ENCODE measurements around the gene VMP1. TPM values are rescaled to one million over a fixed set of nuclear protein-coding genes. Genes with fewer than 3 reads are reported as not detected.

Gene VMP1
- total and polyA plus RNA-seq, 2 of the 13 experiments (the other 11 are each of a cell fraction or from before 2014, with no cell fraction given), result 186 to 271 TPM

DNA sequence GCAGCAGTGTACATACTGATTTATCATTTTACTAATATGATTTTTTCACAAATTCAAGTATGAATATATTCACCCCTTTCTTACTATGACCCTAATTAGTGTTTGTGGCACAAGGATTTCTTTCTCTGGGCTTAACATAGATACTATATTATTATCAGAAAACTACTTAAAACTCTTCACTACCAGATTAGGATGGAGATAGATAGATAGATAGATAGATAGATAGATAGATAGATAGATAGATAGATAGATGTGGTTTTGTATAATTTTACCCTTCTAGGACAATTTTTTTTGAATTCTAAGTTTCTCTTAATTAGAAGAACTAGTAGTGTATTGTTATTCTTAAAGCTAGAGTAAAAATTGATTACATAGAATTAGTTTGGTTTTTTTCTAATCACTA is 49.6 kb downstream of the VMP1 start:
- Histone ChIP-seq H3K27me3 (ENCODE audit: control insufficient read depth in 1 of 2, insufficient read depth in 2 of 2, low read length in 2 of 2) (no peaks in the 10 kb centered on the region), H3K4me2 (ENCODE audit: low read depth, low read length) (no peak overlapping the region), H3K27ac (ENCODE audit: extremely low read length, insufficient read depth, low read length) (peak overlapping the region; percentile 82), H3K9me3 (ENCODE audit: low read length) (no peaks in the 10 kb centered on the region), H4K20me1 (ENCODE audit: insufficient read depth, low read length) (no peaks in the 10 kb centered on the region), H3K79me2 (ENCODE audit: insufficient read depth, low read length) (peaks cover 8% of the 10 kb centered on the region), H3K4me3 (replicated peaks in 1 of 3; ENCODE audit: insufficient read depth in 1 of 3, low read depth in 2 of 3, low read length in 3 of 3) (no peak overlapping the region), H3K36me3 (replicated peaks in 1 of 2; ENCODE audit: control insufficient read depth in 1 of 2, insufficient read depth in 2 of 2, low read length in 2 of 2) (peaks cover 0 to 10% of the 10 kb centered on the region in 2 experiments; a peak in 2 of 5 replicates), H3K9ac (ENCODE audit: insufficient read depth, low read depth, low read length) (no peak overlapping the region), H2AFZ (ENCODE audit: low read length) (no peak overlapping the region), H3K4me1 (ENCODE audit: insufficient read depth, low read length) (peaks cover 72% of the 10 kb centered on the region)
- DNase-seq (ENCODE audit: low spot score) (no peak), ATAC-seq (no peak), FAIRE-seq (no peak)
- in situ Hi-C loops (cut with HindIII; ENCODE audit: extremely low pct_ligation_motif_present, low pct_unique_long_range_greater_than_20kb), result loop anchor here (5.0 kb wide), 3 partner anchors 35 to 80 kb away; partner anchors contain the start of genes PTRH2 and VMP1
- intact Hi-C loops (cut with micrococcal nuclease; ENCODE audit: unreplicated experiment), result no loop called here
- CTCF ChIA-PET (ENCODE audit: low intra/inter-chr PET ratio, low total read pairs), result no interaction called here
- POLR2A ChIA-PET, result interaction anchor here (0.9 to 1.5 kb wide), 6 partner anchors 21 to 96 kb away, joined by 3 to 16 read pairs (median 5); no protein-coding TSS in a partner anchor
- no TSS peak for BruUV-seq (replicated peaks)
- TF ChIP-seq ZNF512B (CRISPR knock-in tag; IDR thresholded peaks at IDR 0.05; ENCODE audit: borderline replicate concordance) (no peak), NFE2 (CRISPR knock-in tag; IDR thresholded peaks at IDR 0.05) (no peak), ZNF407 (CRISPR knock-in tag; IDR thresholded peaks at IDR 0.05; ENCODE audit: not compliant biosample characterization) (no peak), HIVEP1 (CRISPR knock-in tag; IDR thresholded peaks at IDR 0.05) (no peak), YEATS4 (CRISPR knock-in tag; IDR thresholded peaks at IDR 0.05; ENCODE audit: borderline replicate concordance) (no peak), ZBTB38 (CRISPR knock-in tag; IDR thresholded peaks at IDR 0.05) (no peak), ELF4 (CRISPR knock-in tag; IDR thresholded peaks at IDR 0.05; ENCODE audit: borderline replicate concordance) (no peak), ZNF446 (CRISPR knock-in tag; IDR thresholded peaks at IDR 0.05) (no peak), RXRB (CRISPR knock-in tag; IDR thresholded peaks at IDR 0.05; ENCODE audit: borderline replicate concordance) (no peak), SIN3A (IDR thresholded peaks at IDR 0.05; ENCODE audit: borderline replicate concordance, low read depth, low read length) (no peak)
- TF ChIP-seq, protein P1, sequence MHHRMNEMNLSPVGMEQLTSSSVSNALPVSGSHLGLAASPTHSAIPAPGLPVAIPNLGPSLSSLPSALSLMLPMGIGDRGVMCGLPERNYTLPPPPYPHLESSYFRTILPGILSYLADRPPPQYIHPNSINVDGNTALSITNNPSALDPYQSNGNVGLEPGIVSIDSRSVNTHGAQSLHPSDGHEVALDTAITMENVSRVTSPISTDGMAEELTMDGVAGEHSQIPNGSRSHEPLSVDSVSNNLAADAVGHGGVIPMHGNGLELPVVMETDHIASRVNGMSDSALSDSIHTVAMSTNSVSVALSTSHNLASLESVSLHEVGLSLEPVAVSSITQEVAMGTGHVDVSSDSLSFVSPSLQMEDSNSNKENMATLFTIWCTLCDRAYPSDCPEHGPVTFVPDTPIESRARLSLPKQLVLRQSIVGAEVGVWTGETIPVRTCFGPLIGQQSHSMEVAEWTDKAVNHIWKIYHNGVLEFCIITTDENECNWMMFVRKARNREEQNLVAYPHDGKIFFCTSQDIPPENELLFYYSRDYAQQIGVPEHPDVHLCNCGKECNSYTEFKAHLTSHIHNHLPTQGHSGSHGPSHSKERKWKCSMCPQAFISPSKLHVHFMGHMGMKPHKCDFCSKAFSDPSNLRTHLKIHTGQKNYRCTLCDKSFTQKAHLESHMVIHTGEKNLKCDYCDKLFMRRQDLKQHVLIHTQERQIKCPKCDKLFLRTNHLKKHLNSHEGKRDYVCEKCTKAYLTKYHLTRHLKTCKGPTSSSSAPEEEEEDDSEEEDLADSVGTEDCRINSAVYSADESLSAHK (CRISPR knock-in tag; IDR thresholded peaks at IDR 0.05; ENCODE audit: borderline replicate concordance), result no peak
